Fibroblast of villous mesenchyme (primary cell): Measurements from ENCODE around the gene RAD51B. TPM values are rescaled to one million over a fixed set of nuclear protein-coding genes. Genes with fewer than 3 reads are reported as not detected.

Experiments used
- DNase-seq: peaks from one replicate; pipeline ENCODE4 v3.0.0-alpha.2; 2010; ENCODE audit warnings: low read depth
- H3K4me3 ChIP-seq: 2 replicates; pipeline ENCODE4 v1.5.1; 2011; ENCODE audit warnings: low read depth, mild to moderate bottlenecking, low read length
- CTCF ChIP-seq: IDR thresholded peaks from 2 replicates; pipeline ENCODE4 v1.5.1; 2012; ENCODE audit warnings: low read depth, mild to moderate bottlenecking, low read length; ENCODE audit not compliant: insufficient read depth
- total RNA-seq: library from RNA; depleted of rRNA; stranded (reverse); fragments of >200 nt; gene quantifications from 2 replicates; pipeline ENCODE4 v1.2.3, GENCODE V29; 2012

Gene RAD51B
- total RNA-seq, 1 donor, result 22.0 TPM

GRCh38 chr14:68141281-68142088 is 321.9 kb downstream of the RAD51B start:
- TF ChIP-seq CTCF, result no peak
- peak; percentile 79 for DNase-seq
- no peak overlapping the region for H3K4me3 ChIP-seq

- no peak overlapping the region for H3K4me3 ChIP-seq
- no peak for TF ChIP-seq CTCF
- DNase-seq, result peak; percentile 47
Measured at GRCh38 chr14:68143341-68143841, 323.8 kb downstream of the RAD51B start.

DNA sequence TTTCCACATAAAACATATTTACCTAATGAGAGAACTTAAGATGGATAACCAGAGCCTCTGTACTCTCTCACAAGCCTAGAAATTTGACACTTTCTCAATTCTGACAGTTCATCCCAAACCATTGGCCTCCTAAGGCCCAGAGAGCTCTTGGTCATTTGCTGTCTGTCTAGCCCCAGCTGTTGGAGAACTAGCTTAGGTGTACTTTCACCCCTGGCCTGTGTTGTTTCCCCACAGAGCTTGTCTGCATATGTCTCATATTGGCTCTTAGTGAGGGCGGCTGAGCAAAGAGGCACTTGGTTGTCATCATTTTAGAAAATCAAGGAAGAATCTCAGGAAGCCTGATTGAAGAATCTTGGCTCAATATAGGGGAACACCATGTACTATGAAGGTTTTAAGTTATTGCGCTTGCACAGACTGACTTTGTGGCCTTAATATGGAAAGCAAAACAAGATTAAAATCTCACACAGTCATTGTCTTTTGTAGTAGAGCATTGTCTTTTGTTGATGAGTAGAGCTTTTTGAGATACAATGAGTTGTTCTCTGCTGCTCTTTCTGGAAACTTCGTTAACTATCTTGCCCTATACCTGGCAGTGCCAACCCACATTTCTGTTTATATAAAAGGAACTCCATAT is 324.6 kb downstream of the RAD51B start:
- no peak for TF ChIP-seq CTCF
- no peak overlapping the region for H3K4me3 ChIP-seq
- peak; percentile 79 for DNase-seq

- no peak for DNase-seq
- no peak overlapping the region for H3K4me3 ChIP-seq
- TF ChIP-seq CTCF, result no peak
Measured at GRCh38 chr14:68145036-68145435, 325.5 kb downstream of the RAD51B start.

- H3K4me3 ChIP-seq, result no peak overlapping the region
- TF ChIP-seq CTCF, result no peak
- DNase-seq, result no peak
Measured at GRCh38 chr14:68145539-68145938, 326.0 kb downstream of the RAD51B start.

DNA sequence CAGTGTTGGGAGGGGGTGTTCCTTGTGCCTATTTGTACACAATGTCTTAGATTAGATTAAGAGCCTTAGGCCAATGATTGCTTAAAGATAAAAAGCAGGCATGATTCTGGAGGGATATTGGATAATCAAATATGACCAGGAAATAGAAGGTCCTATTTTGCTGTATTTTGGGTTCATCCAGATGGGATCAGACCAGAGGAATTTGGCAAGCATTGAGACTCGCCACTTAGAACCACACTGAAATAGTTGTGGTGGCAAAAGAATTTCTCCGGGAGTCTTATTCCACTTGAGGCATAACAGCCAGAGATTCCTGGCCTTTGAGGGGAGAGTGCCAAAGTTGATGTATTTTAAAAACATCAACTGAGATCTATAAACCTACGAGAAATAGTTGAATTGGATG is 327.2 kb downstream of the RAD51B start:
- no peak for TF ChIP-seq CTCF
- peak; percentile 97 for DNase-seq
- H3K4me3 ChIP-seq, result no peak overlapping the region
